ENCODE results near the gene RBFOX1.

Gene RBFOX1

DNA sequence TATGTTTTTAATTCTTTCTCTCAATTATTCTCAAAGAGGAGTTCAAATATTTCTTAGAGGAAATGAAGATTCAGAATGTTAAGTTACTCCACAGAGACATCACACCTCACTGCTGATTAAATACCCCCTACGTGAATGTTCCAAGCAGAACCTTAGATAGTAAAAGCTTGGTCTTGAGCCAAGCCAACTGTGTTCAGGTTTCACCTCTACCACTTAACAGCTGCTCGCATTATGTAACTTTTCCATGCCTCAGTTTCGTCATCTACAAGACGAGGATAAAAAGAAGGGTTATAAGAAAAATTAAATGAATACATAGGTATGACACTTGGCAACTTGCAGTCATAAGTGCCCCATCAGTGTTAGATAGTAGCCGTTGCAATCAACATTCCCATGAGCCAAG, 356.2 kb downstream of the RBFOX1 start:
- no peak for DNase-seq (ENCODE audit: low read depth, low spot score)

DNA sequence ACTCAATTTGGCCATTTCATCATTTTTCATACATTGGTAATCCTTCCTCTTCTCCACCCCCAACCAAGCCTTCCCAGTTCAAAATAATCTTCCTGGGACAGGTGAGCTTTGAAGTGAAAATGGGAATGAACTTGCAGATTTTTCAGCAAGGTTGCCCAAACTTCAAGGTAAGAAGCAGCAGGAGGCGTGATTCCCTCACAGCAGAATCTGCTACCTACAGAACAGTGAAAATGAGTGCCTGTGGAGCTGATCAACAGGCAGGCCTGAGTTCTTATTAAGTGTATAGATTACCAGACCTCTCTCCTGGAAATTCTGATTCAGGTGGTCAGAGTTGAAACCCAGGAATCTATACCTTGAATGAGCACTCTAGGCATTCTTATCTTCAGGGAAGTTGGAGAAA, 356.6 kb downstream of the RBFOX1 start:
- no peak for DNase-seq (ENCODE audit: low read depth, low spot score)

DNA sequence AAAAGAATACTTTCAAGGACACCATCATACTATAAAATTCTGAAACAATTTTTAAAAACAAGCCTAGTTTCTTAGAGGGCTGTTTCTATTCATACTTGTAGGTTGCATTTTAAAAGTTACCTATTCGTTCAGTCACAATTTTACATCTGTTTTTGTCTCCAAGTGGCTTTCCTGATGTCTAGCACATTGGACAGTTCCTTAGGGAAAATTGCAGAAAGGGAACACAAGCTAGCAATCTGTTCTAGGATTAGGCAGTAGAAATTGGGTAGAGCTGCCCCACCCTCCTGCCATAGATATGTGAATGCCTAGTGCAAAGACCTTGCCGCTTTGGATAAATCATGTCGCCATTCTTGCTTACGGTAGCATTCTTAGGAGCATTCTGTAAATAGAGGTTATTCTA, 358.9 kb downstream of the RBFOX1 start:
- no peak for DNase-seq (ENCODE audit: low read depth, low spot score)

- DNase-seq (ENCODE audit: low read depth, low spot score), result no peak
Measured at GRCh38 chr16:7703672-7704071, 371.0 kb downstream of the RBFOX1 start.

- DNase-seq (ENCODE audit: low read depth, low spot score), result no peak
Measured at GRCh38 chr16:7705885-7706284, 373.2 kb downstream of the RBFOX1 start.

- no peak for DNase-seq (ENCODE audit: low read depth, low spot score)
Measured at GRCh38 chr16:7709186-7709585, 376.5 kb downstream of the RBFOX1 start.

- DNase-seq (ENCODE audit: low read depth, low spot score), result no peak
Measured at GRCh38 chr16:7713244-7713643, 380.6 kb downstream of the RBFOX1 start.

GRCh38 chr16:7714775-7715174, 382.1 kb downstream of the RBFOX1 start:
- no peak for DNase-seq (ENCODE audit: low read depth, low spot score)

DNA sequence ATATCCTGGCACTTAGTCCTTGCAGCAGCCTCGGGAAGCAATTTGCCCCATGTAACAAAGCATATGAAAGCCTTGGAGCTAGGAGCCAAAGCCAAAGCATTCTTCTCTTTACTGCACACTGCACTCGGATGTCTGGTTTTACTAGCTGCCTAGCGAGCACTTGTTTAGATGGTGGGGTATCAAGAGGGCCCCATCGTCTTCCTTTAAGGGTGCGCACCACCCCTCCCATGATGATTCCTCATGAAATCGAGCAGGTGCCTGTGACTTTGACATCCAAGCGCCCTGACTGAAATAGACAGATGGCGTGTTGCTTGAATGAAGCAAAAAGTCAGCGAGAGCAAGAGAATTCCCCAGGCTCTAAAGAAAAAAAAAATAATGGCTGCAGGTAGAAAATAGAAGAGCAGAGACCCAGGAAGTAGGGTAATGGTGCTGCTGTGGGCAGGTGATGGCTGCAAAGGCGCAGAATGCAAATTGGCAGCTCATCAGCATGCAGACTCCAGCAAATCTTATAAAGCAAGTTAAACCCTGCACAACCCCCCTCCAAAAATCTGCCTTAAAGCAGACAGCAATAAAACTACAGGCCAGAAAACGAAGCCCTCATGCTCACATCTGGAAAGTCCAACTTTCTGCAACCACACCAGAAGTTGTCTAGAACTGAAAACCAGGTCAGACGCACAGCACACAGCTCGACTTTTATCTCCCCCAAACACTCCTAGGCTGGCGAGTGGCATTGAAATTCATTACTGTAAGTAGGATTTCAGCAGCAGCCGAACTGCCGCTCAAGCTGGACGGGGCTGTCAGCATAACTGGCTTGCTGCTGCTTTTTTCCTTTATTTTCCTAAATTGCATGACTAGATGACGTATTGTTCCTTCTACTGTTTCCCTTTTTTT, 384.3 kb downstream of the RBFOX1 start:
- no peak for DNase-seq (ENCODE audit: low read depth, low spot score)

GRCh38 chr16:7722761-7723160, 390.1 kb downstream of the RBFOX1 start:
- DNase-seq (ENCODE audit: low read depth, low spot score), result no peak

- DNase-seq (ENCODE audit: low read depth, low spot score), result no peak
Measured at GRCh38 chr16:7731141-7731540, 398.5 kb downstream of the RBFOX1 start.

GRCh38 chr16:7736138-7736665, 403.6 kb downstream of the RBFOX1 start:
- DNase-seq (ENCODE audit: low read depth, low spot score), result no peak

GRCh38 chr16:7742626-7743025, 410.0 kb downstream of the RBFOX1 start:
- DNase-seq (ENCODE audit: low read depth, low spot score), result no peak

DNA sequence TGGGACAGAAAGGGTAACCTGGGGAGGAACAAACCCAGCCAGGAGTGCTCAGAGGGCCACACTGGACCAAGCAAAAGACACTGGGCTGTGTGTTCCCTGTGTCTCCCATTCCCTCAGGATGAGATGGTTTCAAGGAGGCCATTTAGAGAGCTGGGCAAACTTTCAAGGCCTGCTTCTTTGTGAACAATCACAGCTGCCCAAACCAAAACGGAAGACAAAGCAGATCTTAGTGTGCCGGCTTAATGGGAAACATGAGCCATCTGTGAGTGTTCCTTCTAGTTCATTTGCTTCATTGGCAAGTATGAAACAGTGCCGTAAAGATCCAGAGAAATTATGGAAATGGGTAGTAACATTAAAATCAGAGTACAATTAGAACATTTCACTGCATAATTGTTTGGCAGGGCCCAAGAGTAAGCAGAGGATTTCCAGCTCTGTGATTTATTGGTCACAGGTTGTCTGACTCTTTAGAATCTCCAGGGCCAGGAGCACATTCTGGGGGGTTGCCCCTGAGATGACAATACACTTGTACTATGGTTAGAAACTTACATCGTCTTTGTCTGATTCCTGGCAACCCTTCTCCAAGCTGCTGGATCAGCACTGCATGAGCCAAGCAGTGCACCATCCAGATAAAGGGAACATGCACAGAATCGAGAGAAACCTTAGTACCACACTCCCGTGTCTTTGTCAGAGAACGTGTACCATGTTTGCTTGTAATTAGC, 412.1 kb downstream of the RBFOX1 start:
- no peak for DNase-seq (ENCODE audit: low read depth, low spot score)

DNA sequence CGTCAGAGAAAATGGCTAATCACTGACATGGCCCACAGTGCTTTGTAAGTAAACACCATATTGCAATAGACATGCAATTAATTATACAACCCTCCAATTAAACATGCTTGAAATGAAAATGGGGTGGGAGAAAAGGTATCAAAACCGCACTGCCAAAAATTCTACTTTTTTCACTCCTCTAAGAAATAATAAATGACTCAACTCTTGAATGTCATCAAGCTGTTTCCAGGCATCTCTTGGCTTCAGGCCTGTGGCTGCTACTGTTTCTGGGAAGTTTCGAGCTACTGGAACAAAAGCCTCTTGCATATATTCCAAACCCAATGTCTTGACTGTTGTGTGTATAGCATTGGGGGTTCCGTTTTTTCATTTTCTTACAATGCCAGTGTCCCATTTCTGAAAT, 412.6 kb downstream of the RBFOX1 start:
- DNase-seq (ENCODE audit: low read depth, low spot score), result no peak

- DNase-seq (ENCODE audit: low read depth, low spot score), result no peak
Measured at GRCh38 chr16:7746941-7747340, 414.3 kb downstream of the RBFOX1 start.

GRCh38 chr16:7748522-7748921, 415.9 kb downstream of the RBFOX1 start:
- no peak for DNase-seq (ENCODE audit: low read depth, low spot score)

DNA sequence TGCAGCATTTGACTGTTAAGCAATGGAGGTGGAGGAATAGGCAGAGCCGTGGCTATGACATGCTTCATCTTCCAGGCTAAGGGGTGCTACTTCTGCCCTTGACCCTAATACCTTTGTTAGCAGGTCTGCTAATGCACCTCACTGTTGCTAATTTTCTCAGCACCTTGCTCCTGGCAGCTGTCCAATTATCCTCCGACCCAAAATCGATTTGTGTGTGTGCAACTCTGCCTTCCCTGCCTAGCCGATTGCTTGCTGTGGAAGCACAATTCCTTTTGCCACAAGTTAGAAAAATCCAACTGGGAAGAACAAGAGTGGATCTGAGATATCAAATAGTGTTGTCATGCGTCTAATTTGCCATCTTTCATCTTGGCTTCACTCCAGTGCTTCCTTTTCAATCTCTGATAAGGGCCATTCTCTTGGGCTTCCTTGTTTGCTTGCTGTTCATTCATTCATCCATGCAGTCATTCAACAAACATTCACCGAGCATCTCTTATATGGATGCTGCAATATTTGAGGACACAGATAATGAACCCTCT, 422.8 kb downstream of the RBFOX1 start:
- DNase-seq (ENCODE audit: low read depth, low spot score), result no peak

All from brain pericyte (primary cell).